Measurements from ENCODE around the gene E2F6. TPM values are rescaled to one million over a fixed set of nuclear protein-coding genes. Genes with fewer than 3 reads are reported as not detected.

The E2F6 gene
- total and polyA plus RNA-seq, 2 of the 13 experiments (the other 11 are each of a cell fraction or from before 2014, with no cell fraction given) = 27.3 to 36.0 TPM

GRCh38 chr2:11482473-11483035 is 16.6 kb upstream of the E2F6 start (continued):
- no peak for TF ChIP-seq TFDP2 (CRISPR knock-in tag; IDR thresholded peaks at IDR 0.05)
- TF ChIP-seq ZNF101 (CRISPR knock-in tag; IDR thresholded peaks at IDR 0.05; ENCODE audit: borderline replicate concordance, low read depth) = no peak
- no peak; the same call in 1 of the 2 replicates for TF ChIP-seq ZNF703 (CRISPR knock-in tag; IDR thresholded peaks at IDR 0.05; ENCODE audit: borderline replicate concordance)
- no peak for TF ChIP-seq MNT (IDR thresholded peaks at IDR 0.05)
- peak; percentile 75 for TF ChIP-seq SALL1 (CRISPR knock-in tag; IDR thresholded peaks at IDR 0.05)
- TF ChIP-seq ATRX (CRISPR knock-in tag; IDR thresholded peaks at IDR 0.05; ENCODE audit: borderline replicate concordance) = no peak
- TF ChIP-seq AGO2 (optimal IDR thresholded peaks at IDR 0.05; ENCODE audit: low read depth, low read length) = peak; percentile 19
- TF ChIP-seq ZNF776 (CRISPR knock-in tag; IDR thresholded peaks at IDR 0.05) = no peak
- no peak for TF ChIP-seq ZNF496 (CRISPR knock-in tag; IDR thresholded peaks at IDR 0.05; ENCODE audit: insufficient replicate concordance)
- no peak for TF ChIP-seq ZGPAT (CRISPR knock-in tag; IDR thresholded peaks at IDR 0.05)
- no peak for TF ChIP-seq RARA (CRISPR knock-in tag; IDR thresholded peaks at IDR 0.05)
- TF ChIP-seq RNF2 (conservative IDR thresholded peaks at IDR 0.05; ENCODE audit: low read depth) = no peak
- TF ChIP-seq SIX4 (CRISPR knock-in tag; IDR thresholded peaks at IDR 0.05) = no peak
- TF ChIP-seq GLMP (CRISPR knock-in tag; IDR thresholded peaks at IDR 0.05; ENCODE audit: borderline replicate concordance) = no peak
- TF ChIP-seq, protein P1, sequence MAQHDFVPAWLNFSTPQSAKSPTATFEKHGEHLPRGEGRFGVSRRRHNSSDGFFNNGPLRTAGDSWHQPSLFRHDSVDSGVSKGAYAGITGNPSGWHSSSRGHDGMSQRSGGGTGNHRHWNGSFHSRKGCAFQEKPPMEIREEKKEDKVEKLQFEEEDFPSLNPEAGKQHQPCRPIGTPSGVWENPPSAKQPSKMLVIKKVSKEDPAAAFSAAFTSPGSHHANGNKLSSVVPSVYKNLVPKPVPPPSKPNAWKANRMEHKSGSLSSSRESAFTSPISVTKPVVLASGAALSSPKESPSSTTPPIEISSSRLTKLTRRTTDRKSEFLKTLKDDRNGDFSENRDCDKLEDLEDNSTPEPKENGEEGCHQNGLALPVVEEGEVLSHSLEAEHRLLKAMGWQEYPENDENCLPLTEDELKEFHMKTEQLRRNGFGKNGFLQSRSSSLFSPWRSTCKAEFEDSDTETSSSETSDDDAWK (CRISPR knock-in tag; IDR thresholded peaks at IDR 0.05) = no peak
- TF ChIP-seq PRPF4 (IDR thresholded peaks at IDR 0.05; ENCODE audit: low read depth, low read length, poor library complexity, severe bottlenecking) = no peak
- no peak for TF ChIP-seq NCOR1 (IDR thresholded peaks at IDR 0.05; ENCODE audit: borderline replicate concordance, low read length)
- no peak for TF ChIP-seq ZNF883 (CRISPR knock-in tag; IDR thresholded peaks at IDR 0.05; ENCODE audit: not compliant biosample characterization)
- no peak for TF ChIP-seq MIER2 (CRISPR knock-in tag; IDR thresholded peaks at IDR 0.05)
- TF ChIP-seq NFRKB (IDR thresholded peaks at IDR 0.05) = no peak

Data from HepG2 (cell line).